Lung (tissue), 12 donors: Measurements from ENCODE around the gene AFG1L. TPM values are rescaled to one million over a fixed set of nuclear protein-coding genes. Genes with fewer than 3 reads are reported as not detected.

Experiments used
- ATAC-seq: fragments of 200-7000 bp; cut with Tn5 transposase; one replicate; pipeline ENCODE4 v1.9.1; 2020; ENCODE audit warnings: moderate number of reproducible peaks; ENCODE audit not compliant: insufficient read depth, low FRiP score
- DNase-seq, 3 donors: peaks; one replicate each; pipeline ENCODE4 v3.0.0-alpha.2; 2013 to 2017
- H3K27ac ChIP-seq, 2 donors: one replicate each; pipeline ENCODE4 v1.5.1; 2013; ENCODE audit warnings: mild to moderate bottlenecking in 2 of 2, moderate library complexity in 2 of 2, control low read depth in 1 of 2, inconsistent platforms in 1 of 2, low read depth in 1 of 2, low read length in 1 of 2
- H3K27me3 ChIP-seq, 3 donors: one replicate each; pipeline ENCODE4 v1.5.1; 2013; ENCODE audit warnings: low read length in 2 of 3; ENCODE audit not compliant: control insufficient read depth in 3 of 3, insufficient read depth in 3 of 3
- H3K36me3 ChIP-seq, 4 donors: one replicate each; pipeline ENCODE4 v1.5.1; 2013; ENCODE audit warnings: low read length in 4 of 4, mild to moderate bottlenecking in 1 of 4, moderate library complexity in 1 of 4; ENCODE audit not compliant: control insufficient read depth in 4 of 4, insufficient read depth in 4 of 4
- H3K4me1 ChIP-seq, 5 donors: one replicate each; pipeline ENCODE4 v1.5.1; 2013; ENCODE audit warnings: low read length in 5 of 5, mild to moderate bottlenecking in 2 of 5, moderate library complexity in 1 of 5; ENCODE audit not compliant: control insufficient read depth in 5 of 5, insufficient read depth in 5 of 5
- H3K4me3 ChIP-seq: one replicate; pipeline ENCODE4 v1.5.1; 2013; ENCODE audit warnings: mild to moderate bottlenecking, control low read depth, moderate library complexity
- H3K9ac ChIP-seq, 2 donors: one replicate each; pipeline ENCODE4 v1.5.1; 2013; ENCODE audit warnings: low read length in 2 of 2, control low read depth in 1 of 2; ENCODE audit not compliant: insufficient read depth in 1 of 2
- H3K9me3 ChIP-seq, 4 donors: one replicate each; pipeline ENCODE4 v1.5.1; 2013; ENCODE audit warnings: low read length in 3 of 4, mild to moderate bottlenecking in 1 of 4, moderate library complexity in 1 of 4; ENCODE audit not compliant: control insufficient read depth in 4 of 4, insufficient read depth in 3 of 4
- WGBS, 2 donors: extraction: QIAGEN DNeasy Blood & Tissue Kit; methylation state at CpG; one replicate each; pipeline ENCODE4 v1.1.7; 2013; 5-methylcytosine and 5-hydroxymethylcytosine counted together
- polyA plus RNA-seq, 2 donors: library from polyadenylated mRNA; stranded (reverse); fragments of 200-250 nt; gene quantifications; one replicate each; pipeline ENCODE4 v1.2.1, GENCODE V29; 2013
- total RNA-seq, 2 donors: library from RNA; depleted of rRNA in 1 of 2; stranded (reverse); fragments of >200 nt in 1 of 2; gene quantifications; one replicate each; pipeline ENCODE4 v1.2.1, GENCODE V29; 2014 to 2021
- TF ChIP-seq, protein P1 (sequence below): IDR thresholded peaks from 2 replicates; pipeline ENCODE4 v1.5.1; 2012; ENCODE audit warnings: mild to moderate bottlenecking; ENCODE audit errors: control extremely low read depth, extremely low read depth
- donor health status: control.
- donor health status: control.
- donor health status: Bipolar disorder and iron deficiency.
- donor health status: healthy.
- donor health status: DM: yes; HTN: yes; CAD: no.

AFG1L gene
- total and polyA plus RNA-seq, 4 donors = 2.0 to 9.5 (median 5.5) TPM

DNA sequence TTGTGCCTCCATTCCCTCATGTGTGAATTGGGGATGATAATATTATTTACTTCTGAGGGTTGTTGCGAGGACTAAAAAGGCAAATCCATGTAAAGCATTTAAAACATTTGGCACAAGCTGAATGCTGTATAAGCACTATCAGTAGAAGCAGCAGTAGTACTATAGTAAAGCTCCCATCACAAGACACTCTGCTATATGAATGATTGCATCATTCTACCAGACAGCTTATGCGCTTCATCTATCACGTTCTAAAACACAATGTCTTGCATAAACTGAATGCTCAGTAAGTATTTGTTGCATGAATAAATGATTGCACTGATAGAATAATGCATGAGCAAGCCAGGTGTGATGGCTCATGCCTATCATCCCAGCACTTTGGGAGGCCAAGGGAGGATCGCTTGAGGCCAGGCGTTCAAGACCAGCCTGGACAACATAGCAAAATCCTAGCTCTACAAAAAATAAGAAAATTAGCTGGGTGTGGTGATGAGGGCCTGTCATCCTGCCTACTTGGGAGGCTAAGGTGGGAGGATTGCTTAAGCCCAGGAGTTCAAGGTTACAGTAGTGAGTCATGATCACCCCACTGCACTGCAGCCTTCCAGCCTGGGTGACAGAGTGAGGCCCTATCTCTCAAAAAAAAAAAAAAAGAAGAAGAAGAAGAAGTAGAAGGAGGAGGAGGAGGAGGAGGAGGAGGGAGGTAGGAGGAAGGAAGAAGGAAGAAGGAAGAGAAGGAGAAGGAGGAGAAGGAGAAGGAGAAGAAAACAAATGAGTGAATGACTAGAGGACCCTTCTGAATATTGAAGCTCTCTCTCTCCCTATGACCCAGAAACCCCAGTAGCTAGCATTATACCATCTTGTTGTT is 215.8 kb downstream of the AFG1L start:
- no peak overlapping the region for H3K9ac ChIP-seq
- peaks cover 0 to 6% (median 0%) of the 10 kb centered on the region in 5 donors for H3K4me1 ChIP-seq
- DNase-seq (peak; percentile 25 to 84 (median 72)), ATAC-seq (no peak)
- WGBS, 2 donors = 70 to 81% methylated on average over 5 of the region's 5 CpGs
- no peak overlapping the region for H3K27ac ChIP-seq
- H3K36me3 ChIP-seq = no peaks in the 10 kb centered on the region
- no peaks in the 10 kb centered on the region for H3K27me3 ChIP-seq
- H3K4me3 ChIP-seq = no peak overlapping the region
- H3K9me3 ChIP-seq = peaks cover 0 to 6% (median 0%) of the 10 kb centered on the region in 4 donors
- TF ChIP-seq, protein P1, sequence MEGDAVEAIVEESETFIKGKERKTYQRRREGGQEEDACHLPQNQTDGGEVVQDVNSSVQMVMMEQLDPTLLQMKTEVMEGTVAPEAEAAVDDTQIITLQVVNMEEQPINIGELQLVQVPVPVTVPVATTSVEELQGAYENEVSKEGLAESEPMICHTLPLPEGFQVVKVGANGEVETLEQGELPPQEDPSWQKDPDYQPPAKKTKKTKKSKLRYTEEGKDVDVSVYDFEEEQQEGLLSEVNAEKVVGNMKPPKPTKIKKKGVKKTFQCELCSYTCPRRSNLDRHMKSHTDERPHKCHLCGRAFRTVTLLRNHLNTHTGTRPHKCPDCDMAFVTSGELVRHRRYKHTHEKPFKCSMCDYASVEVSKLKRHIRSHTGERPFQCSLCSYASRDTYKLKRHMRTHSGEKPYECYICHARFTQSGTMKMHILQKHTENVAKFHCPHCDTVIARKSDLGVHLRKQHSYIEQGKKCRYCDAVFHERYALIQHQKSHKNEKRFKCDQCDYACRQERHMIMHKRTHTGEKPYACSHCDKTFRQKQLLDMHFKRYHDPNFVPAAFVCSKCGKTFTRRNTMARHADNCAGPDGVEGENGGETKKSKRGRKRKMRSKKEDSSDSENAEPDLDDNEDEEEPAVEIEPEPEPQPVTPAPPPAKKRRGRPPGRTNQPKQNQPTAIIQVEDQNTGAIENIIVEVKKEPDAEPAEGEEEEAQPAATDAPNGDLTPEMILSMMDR = no peak

DNA sequence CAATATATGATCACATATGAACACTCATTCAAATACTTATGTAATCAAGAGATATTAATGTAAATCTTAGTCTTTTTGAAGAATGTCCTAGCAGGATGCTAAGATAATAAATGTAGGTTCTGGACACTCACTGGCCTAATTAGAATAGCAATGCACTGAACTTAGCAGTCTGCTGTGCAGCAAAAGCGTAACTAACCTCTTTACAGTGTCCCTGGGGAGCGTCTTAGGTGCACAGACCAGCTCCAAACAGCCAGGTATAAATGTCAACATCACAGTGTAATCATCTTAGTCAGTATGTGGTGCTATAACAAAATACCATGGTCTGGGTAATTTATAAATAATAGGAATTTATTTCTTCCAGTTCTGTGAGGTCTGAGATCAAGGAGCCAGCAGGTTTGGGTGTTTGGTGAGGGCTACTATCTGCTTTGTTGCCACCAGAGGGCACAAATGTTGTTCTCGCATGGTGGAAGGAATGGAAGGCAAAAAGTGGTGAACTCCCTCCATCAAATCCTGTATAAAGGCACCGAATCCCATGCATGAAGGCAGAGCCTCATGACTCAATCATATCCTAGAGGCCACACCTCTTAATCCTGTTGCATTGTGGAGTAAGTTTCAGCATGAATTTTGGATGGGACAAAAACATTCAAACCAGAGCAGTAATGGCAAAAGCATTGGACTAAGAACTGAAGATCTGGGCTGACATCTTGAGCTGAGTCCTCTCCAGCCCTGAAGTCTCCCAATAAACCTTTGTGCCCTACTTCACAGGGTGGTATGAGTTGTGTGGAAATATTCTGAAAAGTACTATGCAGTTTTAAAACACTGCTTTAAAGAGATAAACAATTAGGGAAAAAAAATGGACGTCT is 224.1 kb downstream of the AFG1L start:
- 84 to 87% methylated on average over 5 of the region's 5 CpGs for WGBS, 2 donors
- Histone ChIP-seq H3K9me3 (no peaks in the 10 kb centered on the region), H3K27ac (no peak overlapping the region), H3K36me3 (peaks cover 0 to 8% (median 3%) of the 10 kb centered on the region in 4 donors), H3K4me1 (no peaks in the 10 kb centered on the region), H3K4me3 (no peak overlapping the region), H3K27me3 (no peaks in the 10 kb centered on the region), H3K9ac (no peak overlapping the region)
- DNase-seq (peak in 1 of 3 donors; percentile 18), ATAC-seq (no peak)
- TF ChIP-seq, protein P1 = no peak

DNA sequence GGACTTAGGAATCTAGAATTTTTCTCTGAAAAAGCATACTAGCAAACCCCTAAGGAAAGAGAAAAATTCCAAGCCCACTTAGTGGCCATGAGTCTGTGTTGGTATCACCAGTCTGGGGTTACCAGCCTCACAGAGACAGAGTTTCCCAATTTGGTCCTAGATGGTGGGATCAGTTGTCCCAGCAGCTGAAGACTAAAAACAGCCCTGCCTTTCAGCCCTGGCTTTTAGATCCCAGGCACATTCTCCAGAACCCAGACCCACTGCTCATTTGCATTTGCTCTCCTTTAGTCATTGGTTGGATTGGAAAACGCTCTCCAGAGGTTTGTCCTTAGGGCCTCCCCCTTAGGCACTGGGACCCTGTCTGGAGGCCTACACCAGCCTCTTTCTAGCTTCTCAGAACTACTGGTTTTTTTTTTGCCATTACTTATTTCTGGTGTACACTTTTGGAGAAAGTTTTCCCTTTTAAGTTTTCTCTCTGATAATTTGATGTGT is 226.8 kb downstream of the AFG1L start:
- no peaks in the 10 kb centered on the region for H3K9me3 ChIP-seq
- no peak overlapping the region for H3K9ac ChIP-seq
- 94 to 95% methylated on average over 1 of the region's 1 CpG for WGBS, 2 donors
- peaks cover 0 to 8% (median 3%) of the 10 kb centered on the region in 4 donors for H3K36me3 ChIP-seq
- H3K4me3 ChIP-seq = no peak overlapping the region
- no peak overlapping the region for H3K27ac ChIP-seq
- TF ChIP-seq, protein P1 = no peak
- H3K4me1 ChIP-seq = no peaks in the 10 kb centered on the region
- DNase-seq (no peak), ATAC-seq (no peak)
- H3K27me3 ChIP-seq = no peaks in the 10 kb centered on the region
